Fibroblast of skin of right quadriceps (primary cell): ENCODE measurements around the gene TRIM67.
A peak's percentile ranks its signal among the peaks of the same experiment; 100 is the strongest.

ENCODE experiments used
- DNase-seq: peaks from one replicate; pipeline ENCODE4 v3.0.0-alpha.2; 2013

TRIM67 gene

GRCh38 chr1:231159202-231159962, 2.5 kb upstream of the TRIM67 start:
- no peak for DNase-seq

GRCh38 chr1:231159963-231160761, 1.7 kb upstream of the TRIM67 start:
- no peak for DNase-seq

- no peak for DNase-seq
Observed at GRCh38 chr1:231160895-231161666, 777 bp upstream of the TRIM67 start.

GRCh38 chr1:231162297-231162969, 575 bp downstream of the TRIM67 start:
- peak; percentile 23 for DNase-seq

- no peak for DNase-seq
Observed at GRCh38 chr1:231162970-231163829, 1.3 kb downstream of the TRIM67 start.

GRCh38 chr1:231163830-231164427, 2.1 kb downstream of the TRIM67 start:
- DNase-seq = no peak

- DNase-seq = peak; percentile 25
Observed at GRCh38 chr1:231165371-231165770, 3.5 kb downstream of the TRIM67 start.

- no peak for DNase-seq
Observed at GRCh38 chr1:231166398-231166797, 4.5 kb downstream of the TRIM67 start.

GRCh38 chr1:231170875-231171274, 9.0 kb downstream of the TRIM67 start:
- no peak for DNase-seq

- DNase-seq = no peak
Observed at GRCh38 chr1:231171623-231172197, 9.9 kb downstream of the TRIM67 start.

- DNase-seq = no peak
Observed at GRCh38 chr1:231172411-231172810, 10.6 kb downstream of the TRIM67 start.

- no peak for DNase-seq
Observed at GRCh38 chr1:231176421-231176820, 14.6 kb downstream of the TRIM67 start.

GRCh38 chr1:231177226-231177625, 15.4 kb downstream of the TRIM67 start:
- DNase-seq = no peak

- no peak for DNase-seq
Observed at GRCh38 chr1:231177936-231178335, 16.1 kb downstream of the TRIM67 start.

GRCh38 chr1:231178970-231179369, 17.1 kb downstream of the TRIM67 start:
- DNase-seq = no peak

- no peak for DNase-seq
Observed at GRCh38 chr1:231180034-231180433, 18.2 kb downstream of the TRIM67 start.

GRCh38 chr1:231181271-231181670, 19.4 kb downstream of the TRIM67 start:
- DNase-seq = no peak

GRCh38 chr1:231182317-231182716, 20.5 kb downstream of the TRIM67 start:
- no peak for DNase-seq

GRCh38 chr1:231183639-231184590, 22.1 kb downstream of the TRIM67 start:
- no peak for DNase-seq

GRCh38 chr1:231184891-231185290, 23.0 kb downstream of the TRIM67 start:
- DNase-seq = no peak
